AG04450 (cell line): ENCODE measurements around the gene PYGL. TPM values are rescaled to one million over a fixed set of nuclear protein-coding genes. Genes with fewer than 3 reads are reported as not detected.

Source experiments
- CTCF ChIA-PET: fragments of 300-600, 350-600 bp; formaldehyde crosslinking; extraction: SDS; loops from one replicate; lab custom pipeline; 2022; ENCODE audit warnings: antibody characterized with exemption, inconsistent platforms; lab: Charles Lee
- POLR2A ChIA-PET: fragments of 350-600 bp; formaldehyde crosslinking; extraction: SDS; loops from one replicate; lab custom pipeline; 2021; ENCODE audit warnings: antibody characterized with exemption, inconsistent platforms; lab: Yijun Ruan, JAX
- DNase-seq: peaks from one replicate; pipeline ENCODE4 v3.0.0-alpha.2; 2011; ENCODE audit warnings: low read depth, low spot score
- H3K27ac ChIP-seq: one replicate; pipeline ENCODE4 v1.5.1; 2012; ENCODE audit warnings: low read depth, low read length, control low read depth
- H3K27me3 ChIP-seq: one replicate; pipeline ENCODE4 v1.6.0; 2012; ENCODE audit warnings: low read length; ENCODE audit not compliant: control insufficient read depth, insufficient read depth
- H3K4me3 ChIP-seq: 2 replicates; pipeline ENCODE4 v1.5.1; 2011; ENCODE audit warnings: mild to moderate bottlenecking, low read depth, low read length, control low read depth
- H3K9me3 ChIP-seq: 2 replicates; pipeline ENCODE4 v1.5.1; 2012; ENCODE audit warnings: low read length; ENCODE audit not compliant: control insufficient read depth, insufficient read depth
- CTCF ChIP-seq: IDR thresholded peaks from 2 replicates; pipeline ENCODE4 v1.5.1; 2011; ENCODE audit warnings: low read depth, low read length, control low read depth, inconsistent platforms
- polyA minus RNA-seq: library from RNA; depleted of rRNA, polyadenylated mRNA; stranded (reverse); fragments of >200 nt; gene quantifications from 2 replicates; pipeline ENCODE4 v1.2.3, GENCODE V29; 2011; rRNA and poly(A)+ RNA removed
- polyA plus RNA-seq: library from polyadenylated mRNA; depleted of rRNA; stranded (reverse); fragments of >200 nt; gene quantifications from 2 replicates; pipeline ENCODE4 v1.2.3, GENCODE V29; 2011; rRNA removed

Gene PYGL
- 57.8 and 60.4 TPM in 2 replicates for polyA plus RNA-seq
- polyA minus RNA-seq = 47.8 and 52.5 TPM in 2 replicates

- CTCF ChIA-PET = interaction anchor here (1.2 to 1.3 kb wide), 2 partner anchors 15 to 84 kb away, joined by 3 to 7 read pairs; no protein-coding TSS in a partner anchor
- no peak for TF ChIP-seq CTCF
- POLR2A ChIA-PET = interaction anchor here (0.5 to 1.1 kb wide), 5 partner anchors 17 to 276 kb away, joined by 3 to 4 read pairs (median 3); partner anchors contain the start of gene SAV1
- H3K27ac ChIP-seq = peak within 1 kb of the TSS; percentile 39
- no peaks in the 10 kb centered on the region for H3K27me3 ChIP-seq
- peak within 1 kb of the TSS; percentile 88 for H3K4me3 ChIP-seq
- no peak for DNase-seq
- H3K9me3 ChIP-seq = 0 out of 2 replicates have a peak, but pooled peaks cover 3% of the 10 kb centered on the region
Observed at GRCh38 chr14:50943943-50944646, at the start of gene PYGL. Gene PYGL (minus strand): TSS chr14:50944483. CDS start chr14:50944403, 80 bp downstream.

GRCh38 chr14:50985859-50986331, 41.6 kb upstream of the PYGL start:
- Histone ChIP-seq H3K27ac (no peak overlapping the region), H3K27me3 (peaks cover 38% of the 10 kb centered on the region), H3K4me3 (no peak overlapping the region), H3K9me3 (no peaks in the 10 kb centered on the region)
- no peak for DNase-seq
- TF ChIP-seq CTCF = no peak
- CTCF ChIA-PET = no interaction called here
- POLR2A ChIA-PET = no interaction called here

GRCh38 chr14:50985124-50985858, 41.0 kb upstream of the PYGL start:
- Histone ChIP-seq H3K27ac (no peak overlapping the region), H3K9me3 (no peaks in the 10 kb centered on the region), H3K4me3 (no peak overlapping the region), H3K27me3 (peaks cover 38% of the 10 kb centered on the region)
- ChIA-PET CTCF (no interaction called here), POLR2A (no interaction called here)
- TF ChIP-seq CTCF = no peak
- DNase-seq = no peak

GRCh38 chr14:50984036-50984710, 39.9 kb upstream of the PYGL start:
- ChIA-PET CTCF (no interaction called here), POLR2A (no interaction called here)
- Histone ChIP-seq H3K4me3 (no peak overlapping the region), H3K27ac (no peak overlapping the region), H3K9me3 (no peaks in the 10 kb centered on the region), H3K27me3 (peaks cover 35% of the 10 kb centered on the region)
- TF ChIP-seq CTCF = no peak
- no peak for DNase-seq
